Prostate gland (tissue), 2 donors: ENCODE measurements around the gene IKZF1.

Experiments
- POLR2A ChIP-seq: fragments of 450-650 bp; IDR thresholded peaks from one replicate; pipeline ENCODE4 v1.6.1; 2016; ENCODE audit warnings: antibody characterized with exemption, mild to moderate bottlenecking
- POLR2AphosphoS5 ChIP-seq: sonication (generic); formaldehyde crosslinking; IDR thresholded peaks from one replicate; pipeline ENCODE4 v1.6.1; 2017; ENCODE audit warnings: antibody characterized with exemption
- TF ChIP-seq, protein P1 (sequence below), 4 experiments: fragments of 200-600 bp in 2 of 4; fragments of 450-650 bp in 2 of 4; sonication (generic) in 2 of 4; IDR thresholded peaks; 1 replicate in 3 of 4; 2 replicates in 1 of 4; pipeline ENCODE4 v1.5.1; 2016 to 2019; ENCODE audit warnings: antibody characterized with exemption in 4 of 4, mild to moderate bottlenecking in 2 of 4, moderate library complexity in 2 of 4

DNA sequence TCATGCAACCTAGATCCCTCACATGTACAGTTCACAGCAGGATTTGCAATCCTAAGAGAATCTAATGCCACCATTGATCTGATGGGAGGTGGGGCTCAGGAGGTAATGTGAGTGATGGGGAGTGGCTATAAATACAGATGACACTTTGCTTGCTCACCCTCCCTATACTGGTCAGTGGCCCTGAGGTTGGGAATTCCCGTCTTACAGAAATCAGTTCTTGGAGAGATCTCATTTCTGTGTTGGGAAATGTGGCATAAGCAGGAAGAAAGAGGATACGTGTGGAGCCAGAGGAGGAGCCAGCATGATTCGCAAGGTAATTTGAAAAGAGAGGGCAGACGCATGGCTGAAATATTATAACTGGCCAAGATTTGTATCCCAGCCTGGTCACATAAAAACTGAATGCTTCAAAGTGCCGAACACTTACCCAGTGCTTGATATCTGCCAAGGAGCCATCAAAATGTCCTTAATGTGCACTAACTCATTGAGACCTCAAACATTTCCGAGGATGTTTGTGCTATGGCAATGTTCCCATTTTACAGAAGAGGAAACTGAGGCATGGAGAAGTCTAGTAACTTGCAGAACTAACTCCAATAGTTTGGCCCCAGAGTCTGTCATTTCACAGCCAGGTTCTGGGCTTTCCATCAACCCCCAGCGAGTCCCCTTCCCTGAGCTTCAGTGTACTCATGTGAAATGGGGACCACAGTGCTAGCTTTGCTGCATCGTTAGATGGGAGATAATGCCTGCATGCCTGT, 5.5 kb upstream of the IKZF1 start:
- TF ChIP-seq, protein P1, sequence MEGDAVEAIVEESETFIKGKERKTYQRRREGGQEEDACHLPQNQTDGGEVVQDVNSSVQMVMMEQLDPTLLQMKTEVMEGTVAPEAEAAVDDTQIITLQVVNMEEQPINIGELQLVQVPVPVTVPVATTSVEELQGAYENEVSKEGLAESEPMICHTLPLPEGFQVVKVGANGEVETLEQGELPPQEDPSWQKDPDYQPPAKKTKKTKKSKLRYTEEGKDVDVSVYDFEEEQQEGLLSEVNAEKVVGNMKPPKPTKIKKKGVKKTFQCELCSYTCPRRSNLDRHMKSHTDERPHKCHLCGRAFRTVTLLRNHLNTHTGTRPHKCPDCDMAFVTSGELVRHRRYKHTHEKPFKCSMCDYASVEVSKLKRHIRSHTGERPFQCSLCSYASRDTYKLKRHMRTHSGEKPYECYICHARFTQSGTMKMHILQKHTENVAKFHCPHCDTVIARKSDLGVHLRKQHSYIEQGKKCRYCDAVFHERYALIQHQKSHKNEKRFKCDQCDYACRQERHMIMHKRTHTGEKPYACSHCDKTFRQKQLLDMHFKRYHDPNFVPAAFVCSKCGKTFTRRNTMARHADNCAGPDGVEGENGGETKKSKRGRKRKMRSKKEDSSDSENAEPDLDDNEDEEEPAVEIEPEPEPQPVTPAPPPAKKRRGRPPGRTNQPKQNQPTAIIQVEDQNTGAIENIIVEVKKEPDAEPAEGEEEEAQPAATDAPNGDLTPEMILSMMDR (IDR thresholded peaks at IDR 0.05): no peak
- TF ChIP-seq POLR2A (no peak), POLR2AphosphoS5 (no peak)
